ENCODE data around the gene SLC5A7.

Gene SLC5A7

DNA sequence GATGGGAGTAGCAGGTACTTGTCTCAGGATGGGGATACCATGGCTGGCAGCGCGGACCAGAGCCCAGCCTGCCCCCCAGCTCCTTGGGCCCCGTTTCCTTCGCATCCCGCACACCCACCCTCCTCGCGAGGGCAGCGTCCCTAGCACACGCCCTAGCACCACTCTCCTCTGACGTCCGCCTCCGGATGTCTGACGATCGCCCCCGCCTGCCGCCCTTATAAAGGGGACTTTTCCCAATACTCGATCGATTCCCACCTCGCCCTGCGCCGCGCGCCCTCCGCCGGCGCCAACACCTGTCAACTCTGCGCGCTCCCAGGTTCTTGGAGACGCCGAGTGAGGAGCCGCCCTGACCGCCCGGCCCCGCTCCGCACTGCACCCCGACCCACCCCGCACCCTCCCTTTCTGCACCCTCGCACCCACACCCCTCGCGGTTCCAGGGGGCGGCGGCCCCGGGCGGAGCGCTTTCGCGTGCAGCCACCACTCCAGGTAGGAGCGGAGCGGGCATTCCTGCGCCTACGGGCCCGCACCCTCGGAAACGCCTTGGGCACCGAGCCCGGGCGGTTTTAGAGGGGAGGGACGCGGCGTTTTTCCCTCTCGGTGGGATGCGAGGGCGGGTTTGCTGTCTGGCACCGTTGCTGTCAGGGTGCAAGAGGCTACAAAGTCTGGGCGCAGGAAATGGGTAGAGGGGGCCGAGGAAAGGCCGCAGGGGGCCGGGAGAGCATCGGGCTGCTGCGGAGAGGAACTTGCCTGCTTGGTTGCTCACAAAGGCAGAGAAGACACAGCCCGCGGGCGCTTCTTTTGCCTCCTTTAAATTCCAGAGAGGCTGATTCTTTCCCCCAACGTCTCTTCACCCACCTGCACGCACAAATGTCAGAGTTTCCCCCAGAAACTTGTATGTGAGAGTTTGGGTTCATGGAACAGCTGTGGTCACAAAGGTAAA is at the start of gene SLC5A7:
Gene SLC5A7 (plus strand): TSS at position 247 of the 940 bp plus-strand sequence. CDS start 1,632 bp downstream, outside the sequence.
- no peak for DNase-seq (ENCODE audit: low spot score)

DNA sequence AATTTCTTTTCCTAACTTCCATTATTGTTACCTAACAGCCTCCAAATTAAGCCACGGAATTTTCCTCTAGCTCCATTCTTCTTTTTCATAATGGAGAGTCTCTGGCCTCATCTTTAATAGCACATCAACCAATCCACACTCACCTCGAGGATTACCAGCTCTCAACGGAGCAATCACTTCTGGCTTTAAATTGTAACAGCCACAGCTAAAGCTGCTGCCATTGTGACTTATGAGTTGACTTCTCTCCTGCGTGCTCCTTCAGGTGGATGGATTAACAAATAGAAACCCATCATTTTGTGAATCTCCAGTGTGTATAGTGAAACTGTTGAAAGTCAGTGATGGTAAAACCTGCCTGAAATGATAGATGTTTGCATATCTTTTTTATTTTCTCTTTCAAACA is 24.9 kb upstream of the SLC5A7 start:
- no peak for DNase-seq (ENCODE audit: low spot score)

- DNase-seq (ENCODE audit: low spot score), result no peak
Measured at GRCh38 chr2:107964185-107964584, 22.1 kb upstream of the SLC5A7 start.

DNA sequence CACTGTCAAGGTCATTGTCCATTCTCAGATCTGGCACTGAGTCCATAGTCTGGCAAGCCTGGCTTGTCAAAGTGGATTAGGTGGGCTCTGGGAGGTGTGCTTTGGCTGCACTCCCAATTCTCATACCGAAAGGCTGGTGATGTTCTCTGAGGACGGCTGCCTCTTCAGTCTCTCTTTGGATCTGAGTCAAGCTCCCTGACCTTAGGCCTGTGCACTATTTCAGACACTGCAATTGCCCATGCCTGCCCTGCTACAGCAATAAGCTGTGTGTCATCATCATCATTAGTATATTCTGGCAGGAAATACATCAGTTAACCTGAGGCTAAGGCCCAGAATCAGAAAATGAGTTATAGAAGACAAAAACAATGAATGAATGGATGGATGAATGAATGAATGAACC is 1.6 kb upstream of the SLC5A7 start:
- no peak for DNase-seq (ENCODE audit: low spot score)

DNA sequence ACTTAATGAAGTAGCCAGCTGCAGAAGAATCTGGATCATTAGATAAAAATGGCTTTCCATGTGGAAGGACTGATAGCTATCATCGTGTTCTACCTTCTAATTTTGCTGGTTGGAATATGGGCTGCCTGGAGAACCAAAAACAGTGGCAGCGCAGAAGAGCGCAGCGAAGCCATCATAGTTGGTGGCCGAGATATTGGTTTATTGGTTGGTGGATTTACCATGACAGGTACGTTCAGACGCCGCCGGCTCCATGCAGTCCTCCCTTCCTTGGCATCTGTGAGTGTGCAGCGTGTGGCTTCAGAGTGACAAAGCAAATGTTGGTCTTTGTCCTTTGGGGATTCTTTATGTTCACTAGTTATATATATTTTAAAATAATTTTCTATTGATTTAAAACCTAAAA is 1.8 kb downstream of the SLC5A7 start:
- no peak for DNase-seq (ENCODE audit: low spot score)

DNA sequence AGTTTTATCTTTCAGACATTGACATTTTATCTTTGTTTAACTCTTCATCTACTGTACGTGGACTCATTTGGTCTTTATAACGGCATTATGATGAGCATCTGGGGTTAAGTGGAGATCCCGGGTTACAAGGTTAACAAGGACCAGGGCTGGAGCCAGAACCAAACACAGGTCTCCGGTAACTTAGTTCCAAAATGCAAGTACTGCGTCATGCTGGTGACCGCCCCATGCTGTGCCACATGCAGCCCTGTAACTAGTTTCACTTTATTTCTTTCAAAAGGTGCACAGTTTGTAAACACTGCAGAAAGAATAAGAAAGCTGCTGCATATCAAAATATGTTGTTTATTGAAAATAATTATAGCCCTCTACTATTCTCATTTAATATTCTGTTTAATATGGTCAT is 3.1 kb downstream of the SLC5A7 start:
- no peak for DNase-seq (ENCODE audit: low spot score)

- DNase-seq (ENCODE audit: low spot score), result no peak
Measured at GRCh38 chr2:107990718-107991117, 4.4 kb downstream of the SLC5A7 start.

DNA sequence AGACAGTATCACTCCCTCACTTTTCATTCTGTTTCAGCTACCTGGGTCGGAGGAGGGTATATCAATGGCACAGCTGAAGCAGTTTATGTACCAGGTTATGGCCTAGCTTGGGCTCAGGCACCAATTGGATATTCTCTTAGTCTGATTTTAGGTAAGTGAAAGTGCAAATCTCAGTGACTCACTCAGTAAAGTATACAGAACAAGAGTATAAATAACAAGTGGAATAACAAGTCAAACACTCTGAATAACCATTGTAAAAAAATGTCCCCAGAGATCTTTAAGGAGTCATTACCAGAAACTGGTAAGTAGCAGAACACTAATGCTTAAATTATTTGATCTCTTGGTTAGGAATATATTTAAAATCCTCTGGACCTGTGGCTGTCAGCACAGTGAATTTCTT is 5.7 kb downstream of the SLC5A7 start:
- no peak for DNase-seq (ENCODE audit: low spot score)

- DNase-seq (ENCODE audit: low spot score), result no peak
Measured at GRCh38 chr2:107999158-107999557, 12.8 kb downstream of the SLC5A7 start.

- DNase-seq (ENCODE audit: low spot score), result no peak
Measured at GRCh38 chr2:108010912-108011591, 24.7 kb downstream of the SLC5A7 start.

GRCh38 chr2:108013305-108013704 is 27.0 kb downstream of the SLC5A7 start:
- no peak for DNase-seq (ENCODE audit: low spot score)

DNA sequence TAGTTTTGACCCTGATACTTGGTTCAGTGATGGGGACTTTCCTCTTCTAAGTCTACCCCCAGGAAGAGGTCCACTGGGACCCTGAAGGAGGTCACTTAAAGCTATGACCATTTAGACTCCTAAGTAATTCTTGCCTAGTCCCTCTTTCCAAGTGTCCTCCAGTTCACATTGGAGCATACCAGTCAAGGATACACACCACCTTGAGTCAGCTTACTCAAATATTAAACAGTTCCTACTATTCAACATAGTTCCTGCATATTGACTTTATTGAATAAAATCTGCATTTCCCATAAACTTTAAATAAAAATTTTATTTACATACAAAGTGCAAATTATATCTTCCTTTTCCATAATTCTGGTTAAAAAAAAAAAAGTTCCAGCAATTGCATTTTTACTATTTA is 36.3 kb downstream of the SLC5A7 start:
- DNase-seq (ENCODE audit: low spot score), result no peak

GRCh38 chr2:108023776-108024175 is 37.5 kb downstream of the SLC5A7 start:
- DNase-seq (ENCODE audit: low spot score), result no peak

DNA sequence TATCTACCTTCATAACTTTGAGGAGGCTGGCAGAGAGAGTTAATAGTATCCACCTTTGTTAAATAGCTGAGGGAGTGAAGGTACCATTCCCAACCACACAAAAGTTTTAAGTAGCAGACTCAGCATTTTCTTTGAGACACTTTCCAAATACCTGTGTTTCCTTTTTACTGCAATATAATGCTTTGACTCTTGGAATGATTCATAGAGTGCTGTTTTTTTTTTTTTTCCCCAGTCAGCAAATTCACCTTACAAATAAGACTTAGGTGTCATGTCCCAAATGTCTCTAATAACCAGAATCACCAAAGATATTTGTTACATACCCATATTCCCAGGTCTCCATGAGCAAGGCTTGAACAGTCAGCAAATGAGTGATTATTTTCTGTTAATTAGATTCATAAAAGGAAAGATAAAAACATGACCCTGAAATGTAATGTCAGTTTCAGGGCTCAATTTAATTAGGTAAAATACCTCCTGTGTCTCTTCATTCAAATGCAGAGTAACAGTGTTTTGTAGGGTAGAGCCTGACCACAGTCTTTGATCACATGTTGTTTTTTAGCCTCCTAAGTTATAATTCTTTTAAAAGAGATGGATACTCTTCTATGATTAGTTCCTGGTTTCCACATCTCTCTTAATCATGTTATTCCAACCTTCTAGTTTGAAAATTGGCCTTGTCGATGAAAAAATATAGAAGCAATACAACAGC is 39.9 kb downstream of the SLC5A7 start:
- no peak for DNase-seq (ENCODE audit: low spot score)

DNA sequence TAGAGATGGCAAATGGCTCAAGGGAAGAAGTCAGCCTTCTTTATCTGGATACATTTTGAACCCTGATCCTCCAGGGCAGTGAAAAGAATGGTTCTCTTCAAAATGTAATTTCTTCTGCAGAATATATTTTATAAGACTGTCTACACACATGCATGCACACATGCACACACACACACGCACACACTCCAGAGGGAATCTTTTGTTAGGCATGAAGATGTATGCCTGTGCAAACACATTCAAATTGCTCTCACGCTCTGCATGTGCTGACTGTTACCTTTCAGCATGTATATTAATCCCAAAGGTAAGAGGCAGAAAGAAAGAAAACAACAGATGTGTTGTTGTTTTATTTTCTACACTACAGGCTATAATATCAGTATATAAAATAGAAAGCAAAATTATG is 43.2 kb downstream of the SLC5A7 start:
- no peak for DNase-seq (ENCODE audit: low spot score)

GRCh38 chr2:108029912-108030311 is 43.6 kb downstream of the SLC5A7 start:
- DNase-seq (ENCODE audit: low spot score), result no peak

DNA sequence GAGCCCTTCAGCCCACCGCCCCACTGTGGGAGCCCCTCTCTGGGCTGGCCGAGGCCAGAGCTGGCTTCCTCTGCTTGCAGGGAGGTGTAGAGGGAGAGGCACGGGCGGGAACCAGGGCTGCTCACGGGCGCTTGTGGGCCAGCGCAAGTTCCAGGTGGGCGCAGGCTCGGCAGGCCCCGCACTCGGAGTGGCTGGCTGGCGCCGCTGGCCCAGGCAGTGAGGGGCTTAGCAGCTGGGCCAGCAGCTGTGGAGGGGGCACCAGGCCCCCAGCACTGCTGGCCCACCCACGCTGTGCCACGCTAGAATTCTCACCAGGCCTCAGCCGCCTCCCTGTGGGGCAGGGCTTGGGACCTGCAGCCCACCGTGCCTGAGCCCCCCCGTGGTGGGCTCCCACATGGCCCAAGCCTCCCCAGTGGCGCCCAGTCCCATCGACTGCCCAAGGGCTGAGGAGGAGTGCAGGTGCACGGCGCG is 45.2 kb downstream of the SLC5A7 start:
- DNase-seq (ENCODE audit: low spot score), result no peak

GRCh38 chr2:108034843-108035242 is 48.5 kb downstream of the SLC5A7 start:
- DNase-seq (ENCODE audit: low spot score), result no peak

GRCh38 chr2:108048752-108049151 is 62.4 kb downstream of the SLC5A7 start:
- no peak for DNase-seq (ENCODE audit: low spot score)

- DNase-seq (ENCODE audit: low spot score), result no peak
Measured at GRCh38 chr2:108058576-108059137, 72.3 kb downstream of the SLC5A7 start.

DNA sequence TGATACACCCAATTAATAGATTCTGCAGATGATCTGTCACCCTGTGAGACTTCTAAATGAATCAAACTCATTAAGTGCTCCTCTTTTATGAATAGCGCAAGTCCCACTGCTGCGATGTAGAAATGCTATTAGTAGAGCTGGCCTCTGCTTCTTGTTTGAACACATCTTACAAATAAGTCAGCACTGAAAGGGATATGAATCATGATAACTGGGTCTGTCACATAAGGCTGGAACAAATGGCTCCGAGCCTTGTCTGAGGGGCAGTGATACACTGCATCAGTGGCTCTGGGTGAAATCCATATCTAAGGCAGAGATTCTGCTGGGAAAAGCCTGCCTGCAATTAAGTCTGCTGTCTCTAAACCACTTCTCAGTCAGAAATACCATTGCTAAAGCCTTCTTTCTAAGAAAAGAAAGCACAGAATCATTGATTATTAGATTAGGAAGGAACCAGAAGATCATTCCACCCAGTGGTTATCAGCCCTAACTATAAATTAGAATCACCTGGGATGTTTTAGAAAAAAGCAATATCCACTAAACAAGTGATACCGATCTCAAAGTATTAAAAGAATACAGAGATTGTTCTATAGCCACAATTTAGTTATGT is 75.2 kb downstream of the SLC5A7 start:
- DNase-seq (ENCODE audit: low spot score), result no peak
